HG02588 (cell line): Measurements from ENCODE around the gene INSR.
"Not testable (repeated sequence)": the region's sequence is repeated elsewhere in the genome, so short reads cannot be mapped to it uniquely, and the experiment has no call there.

ENCODE experiments used
- ATAC-seq: cut with Tn5 transposase; IDR thresholded peaks from one replicate; pipeline ENCODE4 v1.9.1; 2021; ENCODE audit warnings: mild to moderate bottlenecking, moderate library complexity; ENCODE audit not compliant: unreplicated experiment

Gene INSR

GRCh38 chr19:7104747-7105447, 189.3 kb downstream of the INSR start:
- no peak for ATAC-seq

- no peak for ATAC-seq
Measured at GRCh38 chr19:7101498-7102253, 192.5 kb downstream of the INSR start.

GRCh38 chr19:7099597-7099921, 194.7 kb downstream of the INSR start:
- ATAC-seq, result no peak

DNA sequence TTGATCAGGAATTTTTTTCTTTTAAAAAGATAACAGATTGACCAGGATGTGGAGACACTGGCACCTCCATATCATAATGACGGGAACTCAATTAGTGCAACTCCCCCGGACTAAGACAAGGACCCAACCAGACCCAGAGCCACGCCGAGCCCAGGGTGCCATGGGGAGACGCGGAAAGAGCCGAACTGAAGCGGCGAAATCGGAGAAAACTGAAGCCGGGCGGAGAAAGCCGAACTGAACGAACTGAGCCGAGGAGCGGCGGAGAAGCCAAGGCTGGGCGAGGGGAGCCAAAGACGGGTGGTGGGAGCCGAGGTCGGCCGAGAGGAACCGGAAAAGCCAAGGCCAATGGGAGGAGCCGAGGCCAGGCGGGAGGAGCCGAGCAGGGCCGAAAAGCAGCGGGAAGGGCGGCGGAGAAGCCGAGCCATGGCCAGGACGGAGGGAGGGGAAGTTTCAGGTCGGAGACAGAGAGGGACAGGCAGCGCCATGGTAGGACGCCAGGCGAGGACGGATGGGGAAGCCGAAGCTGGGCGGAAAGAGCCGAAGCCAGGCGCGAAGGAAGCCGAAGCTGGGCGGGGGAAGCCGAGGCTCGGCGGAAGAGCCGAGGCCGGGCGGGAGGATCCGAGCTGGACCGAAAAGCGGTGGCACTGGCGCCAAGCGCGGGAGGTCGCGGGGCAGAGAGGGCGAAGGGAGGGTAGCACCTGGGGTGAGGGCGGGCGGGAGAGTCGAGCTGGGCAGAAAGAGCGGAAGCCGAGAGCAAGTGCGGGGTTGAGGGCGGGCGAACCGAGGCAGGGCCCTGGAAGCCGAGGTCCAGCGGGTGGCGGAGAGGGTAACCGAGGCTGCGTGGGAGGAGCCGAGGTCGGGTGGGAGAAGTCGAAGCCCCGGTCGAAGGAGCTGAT, 195.3 kb downstream of the INSR start:
- ATAC-seq, result peak; percentile 89

GRCh38 chr19:7098096-7098495, 196.1 kb downstream of the INSR start:
- no peak for ATAC-seq

GRCh38 chr19:7088999-7089398, 205.2 kb downstream of the INSR start:
- ATAC-seq, result no peak

GRCh38 chr19:7083076-7083956, 210.9 kb downstream of the INSR start:
- ATAC-seq, result no peak

DNA sequence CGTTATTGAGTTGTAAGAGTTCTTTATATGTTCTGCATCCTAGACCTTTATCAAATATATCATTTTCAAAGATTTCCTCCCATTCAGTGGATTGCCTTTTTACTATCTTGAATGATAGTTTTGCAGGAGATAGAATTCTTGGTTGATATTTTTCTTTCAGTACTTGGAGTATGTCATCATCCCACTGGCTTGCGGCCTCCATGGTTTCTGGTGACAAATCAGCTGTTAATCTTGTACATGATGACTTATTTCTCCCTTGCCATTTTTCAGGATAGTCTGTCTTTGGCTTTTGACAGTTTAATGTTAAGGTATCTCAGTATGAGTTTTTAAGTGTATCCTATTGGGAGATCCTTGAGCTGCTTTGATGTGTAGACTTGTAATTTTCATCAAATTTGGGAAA, 216.2 kb downstream of the INSR start:
- no peak for ATAC-seq

DNA sequence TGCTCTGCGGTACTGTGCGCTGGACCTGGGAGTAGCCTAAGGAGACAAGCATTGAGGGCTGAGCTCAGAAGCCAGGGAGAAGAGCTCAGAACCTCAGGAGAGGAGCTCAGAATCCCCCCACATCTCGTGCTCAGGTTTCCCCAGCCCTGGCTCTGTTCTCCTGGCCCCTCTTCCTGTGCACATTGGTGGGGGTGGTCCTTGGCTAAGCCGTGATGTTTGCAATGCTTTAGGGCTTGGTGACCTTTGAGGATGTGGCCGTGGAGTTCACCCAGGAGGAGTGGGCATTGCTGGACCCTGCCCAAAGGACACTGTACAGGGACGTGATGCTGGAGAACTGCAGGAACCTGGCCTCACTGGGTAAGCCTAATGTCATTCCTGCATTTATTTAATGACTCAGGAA, 218.1 kb downstream of the INSR start:
- no peak for ATAC-seq

- no peak for ATAC-seq
Measured at GRCh38 chr19:7074705-7075282, 219.4 kb downstream of the INSR start.

- no peak for ATAC-seq
Measured at GRCh38 chr19:7072541-7072940, 221.7 kb downstream of the INSR start.

DNA sequence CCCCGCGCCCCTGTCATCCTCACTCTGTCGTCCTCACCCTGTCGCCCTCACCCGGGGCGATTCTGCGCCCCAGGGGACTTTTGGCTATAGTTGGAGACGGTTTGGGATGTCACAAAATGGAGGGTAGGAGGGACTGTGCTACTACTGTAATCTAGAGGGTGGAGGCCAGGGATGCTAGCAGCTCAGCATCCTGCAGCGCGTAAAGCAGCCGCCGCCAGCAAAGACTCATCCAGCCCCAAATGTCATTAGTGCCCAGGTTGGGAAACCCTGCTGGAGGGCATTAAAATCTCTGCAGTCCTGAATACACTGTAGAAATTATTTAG, 224.3 kb downstream of the INSR start:
- ATAC-seq, result no peak

- peak; percentile 92 for ATAC-seq
Measured at GRCh38 chr19:7069042-7069903, 224.9 kb downstream of the INSR start, which contains the start of gene ZNF557. TSS of gene ZNF557 (plus strand) at chr19:7069703. CDS start at chr19:7075075, 5,372 bp downstream.

DNA sequence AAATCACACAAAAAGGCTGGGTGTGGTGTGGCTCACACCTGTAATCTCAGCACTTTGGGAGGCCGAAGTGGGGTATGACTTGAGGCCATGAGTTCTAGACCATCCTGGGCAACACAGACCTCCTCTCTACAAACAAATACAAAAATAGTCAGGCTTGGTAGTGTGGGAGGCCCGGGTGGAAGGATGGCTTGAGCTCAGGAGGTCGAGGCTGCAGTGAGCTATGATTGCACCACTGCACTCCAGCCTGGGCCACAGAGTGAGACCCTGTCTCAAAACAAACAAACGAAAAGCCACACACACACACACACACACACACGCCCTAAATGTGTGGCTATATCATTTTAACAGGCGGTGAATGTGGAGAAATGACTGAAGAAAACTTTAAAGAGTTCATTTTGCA, 225.6 kb downstream of the INSR start:
- ATAC-seq, result no peak

GRCh38 chr19:7067716-7068115, 226.5 kb downstream of the INSR start:
- no peak for ATAC-seq

GRCh38 chr19:7067122-7067521, 227.1 kb downstream of the INSR start:
- ATAC-seq, result not testable (repeated sequence)

DNA sequence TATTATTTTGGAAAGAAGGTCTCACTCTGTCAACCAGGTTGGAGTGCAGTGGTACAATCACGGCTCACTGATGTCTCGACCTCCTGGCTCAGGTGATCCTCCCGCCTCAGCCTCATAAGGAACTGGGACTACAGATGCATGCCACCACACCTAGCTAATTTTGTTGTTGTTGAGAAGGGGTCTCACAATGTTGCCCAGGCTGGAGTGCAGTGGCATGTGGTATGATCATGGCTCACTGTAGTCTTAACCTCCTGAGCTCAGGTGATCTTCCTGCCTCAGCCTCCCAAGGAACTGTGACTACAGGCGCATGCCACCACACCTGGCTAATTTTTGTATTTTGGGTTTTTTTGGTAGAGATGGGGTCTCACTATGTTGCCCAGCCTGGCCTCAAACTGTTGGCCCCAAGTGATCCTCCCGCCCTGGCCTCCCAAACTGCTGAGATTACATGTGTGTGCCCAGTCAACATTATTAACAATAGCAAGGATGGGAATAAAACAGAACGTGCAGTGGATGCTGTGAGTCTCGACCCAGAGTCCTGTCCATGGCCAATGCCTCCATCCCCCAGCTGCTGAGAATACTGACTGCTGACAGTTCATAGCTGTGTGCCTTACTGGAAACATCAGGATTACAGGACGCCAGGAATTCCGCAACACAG, 230.3 kb downstream of the INSR start:
- ATAC-seq, result no peak

DNA sequence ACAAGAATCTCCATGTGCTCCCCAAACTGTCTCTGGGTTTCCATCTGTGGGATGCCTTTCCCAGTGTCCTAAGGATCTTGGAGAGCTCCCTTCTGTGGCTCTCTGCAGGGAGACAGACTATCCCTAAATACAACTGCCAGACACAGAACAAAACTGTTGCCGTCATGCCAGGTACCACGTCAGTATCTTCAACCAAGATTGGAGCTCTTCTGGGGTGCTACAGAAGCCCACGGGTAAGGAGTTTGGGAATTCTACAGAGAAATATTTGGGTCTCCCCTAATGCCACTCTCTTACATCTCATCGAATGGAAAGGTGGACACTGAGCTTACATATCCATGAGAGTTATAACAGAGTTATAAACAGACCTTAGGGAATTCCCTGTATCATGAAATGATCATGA, 230.9 kb downstream of the INSR start:
- ATAC-seq, result no peak
